ENCODE results near the gene SLC25A1. TPM values are rescaled to one million over a fixed set of nuclear protein-coding genes. Genes with fewer than 3 reads are reported as not detected.
"Not testable (repeated sequence)": the region's sequence is repeated elsewhere in the genome, so short reads cannot be mapped to it uniquely, and the experiment has no call there.

Gene SLC25A1
- total RNA-seq, 1 donor from 2014 or later: 19.3 TPM

- no peak for DNase-seq (ENCODE audit: low spot score)
These were observed 27.8 kb upstream of the SLC25A1 start for GRCh38 chr22:19206287-19206686.

- DNase-seq (ENCODE audit: low spot score): no peak
These were observed 26.1 kb upstream of the SLC25A1 start for GRCh38 chr22:19204640-19205039.

- DNase-seq (ENCODE audit: low spot score): no peak
These were observed 25.3 kb upstream of the SLC25A1 start for GRCh38 chr22:19203834-19204233.

- DNase-seq (ENCODE audit: low spot score): not testable (repeated sequence)
These were observed 24.3 kb upstream of the SLC25A1 start for GRCh38 chr22:19202799-19203186.

GRCh38 chr22:19201869-19202798 lies 23.6 kb upstream of the SLC25A1 start:
- no peak for DNase-seq (ENCODE audit: low spot score)

GRCh38 chr22:19201130-19201868 lies 22.8 kb upstream of the SLC25A1 start:
- no peak for DNase-seq (ENCODE audit: low spot score)

GRCh38 chr22:19199479-19199878 lies 20.9 kb upstream of the SLC25A1 start:
- no peak for DNase-seq (ENCODE audit: low spot score)

GRCh38 chr22:19197997-19198865 lies 19.7 kb upstream of the SLC25A1 start:
- DNase-seq (ENCODE audit: low spot score): no peak

GRCh38 chr22:19196841-19197612 lies 18.5 kb upstream of the SLC25A1 start:
- DNase-seq (ENCODE audit: low spot score): no peak

GRCh38 chr22:19195796-19196731 lies 17.5 kb upstream of the SLC25A1 start:
- no peak for DNase-seq (ENCODE audit: low spot score)

- no peak for DNase-seq (ENCODE audit: low spot score)
These were observed 16.4 kb upstream of the SLC25A1 start for GRCh38 chr22:19194766-19195536.

GRCh38 chr22:19193879-19194278 lies 15.3 kb upstream of the SLC25A1 start:
- DNase-seq (ENCODE audit: low spot score): no peak

GRCh38 chr22:19187716-19188563 lies 9.4 kb upstream of the SLC25A1 start:
- no peak for DNase-seq (ENCODE audit: low spot score)

- DNase-seq (ENCODE audit: low spot score): no peak
These were observed 5.9 kb upstream of the SLC25A1 start for GRCh38 chr22:19184276-19184997.

GRCh38 chr22:19183216-19183615 lies 4.7 kb upstream of the SLC25A1 start:
- DNase-seq (ENCODE audit: low spot score): no peak

GRCh38 chr22:19182472-19183157 lies 4.1 kb upstream of the SLC25A1 start:
- DNase-seq (ENCODE audit: low spot score): no peak
